CD4-positive, alpha-beta T cell treated with Interleukin-4 for 4 hours (primary cell): ENCODE data around the gene GABARAP.

Source experiments
- DNase-seq: peaks from one replicate; pipeline ENCODE4 v3.0.0-alpha.2; 2020

Gene GABARAP

GRCh38 chr17:7239091-7240027 lies 2.9 kb downstream of the GABARAP start, which contains the start of gene PHF23:
Gene PHF23, minus strand, starts transcription at chr17:7239457. Its CDS starts 178 bp downstream, at chr17:7239279.
- peak; percentile 100 for DNase-seq

GRCh38 chr17:7238420-7239090 lies 3.7 kb downstream of the GABARAP start:
- no peak for DNase-seq

GRCh38 chr17:7237761-7238419 lies 4.4 kb downstream of the GABARAP start:
- DNase-seq = peak; percentile 82

GRCh38 chr17:7237266-7237760 lies 4.9 kb downstream of the GABARAP start:
- DNase-seq = no peak

GRCh38 chr17:7236808-7237207 lies 5.4 kb downstream of the GABARAP start:
- DNase-seq = no peak

GRCh38 chr17:7235693-7236665 lies 6.3 kb downstream of the GABARAP start:
- DNase-seq = no peak

- peak; percentile 94 for DNase-seq
Observed at GRCh38 chr17:7234083-7234951, 7.9 kb downstream of the GABARAP start, which contains the start of gene DVL2. Gene DVL2, minus strand, starts transcription at chr17:7234517. Its CDS starts 255 bp downstream, at chr17:7234262.

GRCh38 chr17:7233701-7234082 lies 8.6 kb downstream of the GABARAP start:
- no peak for DNase-seq

GRCh38 chr17:7232114-7232513 lies 10.1 kb downstream of the GABARAP start:
- DNase-seq = no peak

GRCh38 chr17:7229504-7229903 lies 12.7 kb downstream of the GABARAP start:
- no peak for DNase-seq

GRCh38 chr17:7228920-7229319 lies 13.3 kb downstream of the GABARAP start:
- DNase-seq = no peak

GRCh38 chr17:7226721-7227710 lies 15.2 kb downstream of the GABARAP start:
- DNase-seq = no peak

GRCh38 chr17:7225711-7226331 lies 16.4 kb downstream of the GABARAP start:
- no peak for DNase-seq

GRCh38 chr17:7224661-7225111 lies 17.6 kb downstream of the GABARAP start:
- no peak for DNase-seq

- DNase-seq = no peak
Observed at GRCh38 chr17:7224110-7224509, 18.1 kb downstream of the GABARAP start.

- no peak for DNase-seq
Observed at GRCh38 chr17:7223375-7223774, 18.9 kb downstream of the GABARAP start.

- DNase-seq = no peak
Observed at GRCh38 chr17:7222972-7223292, 19.3 kb downstream of the GABARAP start.

GRCh38 chr17:7222093-7222971 lies 19.9 kb downstream of the GABARAP start:
- DNase-seq = no peak
